H1 (cell line): Measurements from ENCODE around the gene NOTCH4. TPM values are rescaled to one million over a fixed set of nuclear protein-coding genes. Genes with fewer than 3 reads are reported as not detected.

Experiments
- CTCF ChIA-PET: fragments of 300-600 bp; sonication (Branson Sonifier 250); formaldehyde crosslinking; loops from one replicate; lab custom pipeline; 2021; ENCODE audit not compliant: partially characterized antibody; lab: Charles Lee
- POLR2A ChIA-PET: fragments of 300-600 bp; sonication (Branson Sonifier 250); formaldehyde crosslinking; loops from one replicate; lab custom pipeline; 2021; ENCODE audit warnings: inconsistent platforms; ENCODE audit not compliant: partially characterized antibody; lab: Charles Lee
- DNase-seq, 2 experiments: peaks; one replicate each; pipeline versions ENCODE4 v3.0.0 to v3.0.0-alpha.2; 2010 to 2022; ENCODE audit warnings: low spot score in 2 of 2, low read depth in 1 of 2, mixed read lengths in 1 of 2
- FAIRE-seq: peaks from 2 replicates; lab custom pipeline; 2011; peaks lifted over from hg19 to GRCh38; lab: Jason Lieb, UNC
- H2AFZ ChIP-seq: 2 replicates; pipeline ENCODE4 v1.8.1; 2012; ENCODE audit warnings: low read length, inconsistent platforms
- H2AK5ac ChIP-seq: 2 replicates; pipeline ENCODE4 v1.6.1; 2013; ENCODE audit warnings: low read depth, low read length
- H2BK120ac ChIP-seq: replicated peaks from 2 replicates; pipeline ENCODE3; 2013; ENCODE audit warnings: low read depth, low read length, inconsistent platforms
- H2BK12ac ChIP-seq: 2 replicates; pipeline ENCODE4 v1.6.1; 2013; ENCODE audit warnings: low read depth, low read length
- H2BK15ac ChIP-seq: 2 replicates; pipeline ENCODE4 v1.6.1; 2013; ENCODE audit warnings: low read length
- H2BK20ac ChIP-seq: 2 replicates; pipeline ENCODE4 v1.6.1; 2013; ENCODE audit warnings: low read length
- H2BK5ac ChIP-seq: 2 replicates; pipeline ENCODE4 v1.6.1; 2013; ENCODE audit warnings: low read depth, low read length
- H3K14ac ChIP-seq: 2 replicates; pipeline ENCODE4 v1.6.1; 2013; ENCODE audit warnings: inconsistent platforms; ENCODE audit not compliant: insufficient read length
- H3K18ac ChIP-seq: 2 replicates; pipeline ENCODE4 v1.6.1; 2013; ENCODE audit warnings: low read length; ENCODE audit errors: extremely low read depth
- H3K23ac ChIP-seq: 2 replicates; pipeline ENCODE4 v1.6.1; 2013; ENCODE audit warnings: inconsistent platforms; ENCODE audit not compliant: insufficient read length
- H3K23me2 ChIP-seq: 2 replicates; pipeline ENCODE4 v1.6.1; 2013; ENCODE audit warnings: low read depth, low read length
- H3K27ac ChIP-seq: 2 replicates; pipeline ENCODE4 v1.6.1; 2011; ENCODE audit warnings: low read depth, low read length, inconsistent platforms
- H3K27me3 ChIP-seq, 4 experiments: replicated peaks in 1 of 4; 1 replicate in 1 of 4; 2 replicates in 3 of 4; pipeline versions ENCODE4 v1.6.1 to v1.8.1; 2011 to 2013; ENCODE audit warnings: low read length in 3 of 4, mild to moderate bottlenecking in 3 of 4, inconsistent platforms in 2 of 4, mixed read lengths in 2 of 4, moderate library complexity in 1 of 4; ENCODE audit not compliant: control insufficient read depth in 3 of 4, insufficient read depth in 3 of 4; ENCODE audit errors: extremely low read depth in 1 of 4
- H3K36me3 ChIP-seq, 4 experiments: 2 replicates each; pipeline versions ENCODE4 v1.6.1 to v1.8.1; 2011 to 2013; ENCODE audit warnings: mild to moderate bottlenecking in 4 of 4, low read length in 3 of 4, moderate library complexity in 2 of 4, control low read depth in 1 of 4, inconsistent platforms in 1 of 4; ENCODE audit not compliant: insufficient read depth in 4 of 4, control insufficient read depth in 2 of 4
- H3K4ac ChIP-seq: replicated peaks from 2 replicates; pipeline ENCODE3; 2013; ENCODE audit warnings: low read length, low read depth, mixed read lengths, inconsistent platforms; ENCODE audit not compliant: insufficient read length
- H3K4me1 ChIP-seq, 4 experiments: replicated peaks in 1 of 4; 1 replicate in 1 of 4; 2 replicates in 3 of 4; pipeline versions ENCODE4 v1.6.1 to v1.8.1; 2011 to 2013; ENCODE audit warnings: low read length in 3 of 4, inconsistent platforms in 2 of 4, mixed read lengths in 1 of 4; ENCODE audit not compliant: insufficient read depth in 4 of 4, control insufficient read depth in 3 of 4
- H3K4me2 ChIP-seq, 2 experiments: 2 replicates each; pipeline versions ENCODE4 v1.6.1 to v1.8.1; 2011 to 2013; ENCODE audit warnings: low read depth in 2 of 2, low read length in 2 of 2, control low read depth in 1 of 2, inconsistent platforms in 1 of 2, mild to moderate bottlenecking in 1 of 2; ENCODE audit not compliant: insufficient read depth in 1 of 2
- H3K4me3 ChIP-seq, 4 experiments: fragments of 200-600, 300-600 bp in 1 of 4; sonication (generic), shearing (Covaris generic), sonication (Bioruptor Twin) in 1 of 4; 2 replicates each; pipeline versions ENCODE4 v1.5.1 to v1.8.1; 2011 to 2016; ENCODE audit warnings: low read length in 4 of 4, low read depth in 3 of 4, control low read depth in 2 of 4, inconsistent platforms in 2 of 4, mild to moderate bottlenecking in 2 of 4, mixed read lengths in 1 of 4, moderate library complexity in 1 of 4; ENCODE audit not compliant: insufficient read depth in 2 of 4; ENCODE audit errors: extremely low read depth in 1 of 4
- H3K56ac ChIP-seq: replicated peaks from 2 replicates; pipeline ENCODE3; 2013; ENCODE audit warnings: low read depth, mild to moderate bottlenecking, mixed read lengths, low read length, inconsistent platforms; ENCODE audit not compliant: insufficient read length
- H3K79me1 ChIP-seq: 2 replicates; pipeline ENCODE4 v1.6.1; 2013; ENCODE audit warnings: low read depth, low read length, control low read depth
- H3K79me2 ChIP-seq, 2 experiments: 2 replicates each; pipeline versions ENCODE4 v1.6.1 to v1.8.1; 2012 to 2013; ENCODE audit warnings: low read length in 2 of 2, mild to moderate bottlenecking in 2 of 2, inconsistent platforms in 1 of 2; ENCODE audit not compliant: insufficient read depth in 2 of 2, control insufficient read depth in 1 of 2
- H3K9ac ChIP-seq, 4 experiments: replicated peaks in 1 of 4; 1 replicate in 1 of 4; 2 replicates in 3 of 4; pipeline versions ENCODE4 v1.6.1 to v1.8.1; 2011 to 2013; ENCODE audit warnings: low read depth in 3 of 4, low read length in 3 of 4, control low read depth in 2 of 4, mild to moderate bottlenecking in 2 of 4, moderate library complexity in 2 of 4, inconsistent platforms in 1 of 4; ENCODE audit errors: extremely low read depth in 1 of 4
- H3K9me3 ChIP-seq, 2 experiments: 2 replicates each; pipeline versions ENCODE4 v1.6.1 to v1.8.1; 2012 to 2013; ENCODE audit warnings: mild to moderate bottlenecking in 2 of 2, moderate library complexity in 2 of 2, control low read depth in 1 of 2, inconsistent platforms in 1 of 2, low read depth in 1 of 2, low read length in 1 of 2, mixed read lengths in 1 of 2; ENCODE audit not compliant: insufficient read depth in 2 of 2
- H4K20me1 ChIP-seq, 2 experiments: replicated peaks in 1 of 2; 2 replicates each; pipeline versions ENCODE3 to v1.8.1; 2011 to 2013; ENCODE audit warnings: inconsistent platforms in 2 of 2, low read length in 2 of 2, mild to moderate bottlenecking in 1 of 2; ENCODE audit not compliant: insufficient read depth in 2 of 2, control insufficient read depth in 1 of 2
- H4K5ac ChIP-seq: 2 replicates; pipeline ENCODE4 v1.6.1; 2013; ENCODE audit warnings: low read length, low read depth, mixed read lengths, inconsistent platforms; ENCODE audit not compliant: insufficient read length
- H4K8ac ChIP-seq: 2 replicates; pipeline ENCODE4 v1.8.0; 2013; ENCODE audit warnings: mild to moderate bottlenecking, moderate library complexity, low read length, inconsistent platforms; ENCODE audit not compliant: insufficient read depth; ENCODE audit errors: extremely low read depth
- H4K91ac ChIP-seq: replicated peaks from 2 replicates; pipeline ENCODE3; 2013; ENCODE audit warnings: low read length, mixed read lengths, inconsistent platforms; ENCODE audit not compliant: insufficient read length
- CEBPB ChIP-seq: IDR thresholded peaks from 2 replicates; pipeline ENCODE4 v1.6.1; 2012; ENCODE audit warnings: low read depth, low read length
- EP300 ChIP-seq, 2 experiments: IDR thresholded peaks; 1 replicate in 1 of 2; 2 replicates in 1 of 2; pipeline ENCODE4 v1.6.1; 2011 to 2012; ENCODE audit warnings: low read depth in 2 of 2, low read length in 2 of 2, mild to moderate bottlenecking in 2 of 2, borderline replicate concordance in 1 of 2, inconsistent platforms in 1 of 2, moderate library complexity in 1 of 2
- GABPA ChIP-seq: IDR thresholded peaks from 2 replicates; pipeline ENCODE4 v1.6.1; 2011; ENCODE audit warnings: mild to moderate bottlenecking, low read length, moderate library complexity, borderline replicate concordance; ENCODE audit not compliant: insufficient read depth
- MAFK ChIP-seq: IDR thresholded peaks from 2 replicates; pipeline ENCODE4 v1.6.1; 2012; ENCODE audit warnings: low read depth, mild to moderate bottlenecking, improper control_type of control experiment, low read length
- NRF1 ChIP-seq: IDR thresholded peaks from 2 replicates; pipeline ENCODE4 v1.6.1; 2011; ENCODE audit warnings: mild to moderate bottlenecking, low read depth, low read length, improper control_type of control experiment
- POLR2A ChIP-seq, 2 experiments: IDR thresholded peaks; 1 replicate in 1 of 2; 2 replicates in 1 of 2; pipeline ENCODE4 v1.6.1; 2011; ENCODE audit warnings: low read depth in 2 of 2, low read length in 2 of 2, mild to moderate bottlenecking in 2 of 2; ENCODE audit errors: control extremely low read depth in 1 of 2
- SAP30 ChIP-seq: fragments of 300-600 bp; sonication (generic); IDR thresholded peaks from 2 replicates; pipeline ENCODE4 v1.7.1; 2012; ENCODE audit warnings: low read length, moderate library complexity, mild to moderate bottlenecking, inconsistent platforms; ENCODE audit not compliant: insufficient read depth, insufficient replicate concordance
- SIRT6 ChIP-seq: IDR thresholded peaks from one replicate; pipeline ENCODE4 v1.7.1; 2012; ENCODE audit warnings: low read length, inconsistent platforms
- TAF1 ChIP-seq: IDR thresholded peaks from 2 replicates; pipeline ENCODE4 v1.6.1; 2011; ENCODE audit warnings: mild to moderate bottlenecking, low read depth, low read length
- TEAD4 ChIP-seq: IDR thresholded peaks from 2 replicates; pipeline ENCODE4 v1.6.1; 2012; ENCODE audit warnings: low read depth, low read length, inconsistent platforms, mixed read lengths
- ZNF274 ChIP-seq: IDR thresholded peaks from 2 replicates; pipeline ENCODE4 v1.7.0; 2012; ENCODE audit warnings: low read length, borderline replicate concordance; ENCODE audit errors: extremely low read depth
- WGBS, 2 experiments: shearing (Covaris generic) in 1 of 2; methylation state at CpG; one replicate each; pipeline versions ENCODE4 v1.1.6 to v1.1.7; 2013 to 2015; ENCODE audit warnings: low lambda C conversion rate in 2 of 2, mixed read lengths in 2 of 2, inconsistent platforms in 1 of 2, low coverage in 1 of 2, missing lambda C conversion rate in 1 of 2; ENCODE audit not compliant: insufficient replicate concordance in 2 of 2, insufficient coverage in 1 of 2, insufficient read length in 1 of 2; ENCODE audit errors: extremely low coverage in 1 of 2, missing lambda C conversion rate in 1 of 2; 5-methylcytosine and 5-hydroxymethylcytosine counted together
- polyA plus RNA-seq, 7 experiments: library from polyadenylated mRNA; depleted of rRNA in 3 of 7; stranded (reverse) in 5 of 7; unstranded in 2 of 7; fragments of >200 nt in 5 of 7; fragments of 200-250 nt in 2 of 7; gene quantifications; 1 replicate in 5 of 7; 2 replicates in 1 of 7; 4 replicates in 1 of 7; pipeline versions ENCODE4 v1.2.1 to v1.2.3, GENCODE V29; 2011 to 2013; ENCODE audit warnings: missing spikeins in 2 of 7, mixed read lengths in 2 of 7
- total RNA-seq: library from RNA; stranded (reverse); fragmentation: NEBNext Ultra II Directional; extraction: Animal tissue kit (Norgen Biotek cat#: 25700); gene quantifications from 2 replicates; pipeline ENCODE4 v1.2.1, GENCODE V29; 2021

NOTCH4 gene
- total and polyA plus RNA-seq, 2 of the 8 experiments (the other 6 are each of a cell fraction or from before 2014, with no cell fraction given): 1.9 to 2.8 TPM

DNA sequence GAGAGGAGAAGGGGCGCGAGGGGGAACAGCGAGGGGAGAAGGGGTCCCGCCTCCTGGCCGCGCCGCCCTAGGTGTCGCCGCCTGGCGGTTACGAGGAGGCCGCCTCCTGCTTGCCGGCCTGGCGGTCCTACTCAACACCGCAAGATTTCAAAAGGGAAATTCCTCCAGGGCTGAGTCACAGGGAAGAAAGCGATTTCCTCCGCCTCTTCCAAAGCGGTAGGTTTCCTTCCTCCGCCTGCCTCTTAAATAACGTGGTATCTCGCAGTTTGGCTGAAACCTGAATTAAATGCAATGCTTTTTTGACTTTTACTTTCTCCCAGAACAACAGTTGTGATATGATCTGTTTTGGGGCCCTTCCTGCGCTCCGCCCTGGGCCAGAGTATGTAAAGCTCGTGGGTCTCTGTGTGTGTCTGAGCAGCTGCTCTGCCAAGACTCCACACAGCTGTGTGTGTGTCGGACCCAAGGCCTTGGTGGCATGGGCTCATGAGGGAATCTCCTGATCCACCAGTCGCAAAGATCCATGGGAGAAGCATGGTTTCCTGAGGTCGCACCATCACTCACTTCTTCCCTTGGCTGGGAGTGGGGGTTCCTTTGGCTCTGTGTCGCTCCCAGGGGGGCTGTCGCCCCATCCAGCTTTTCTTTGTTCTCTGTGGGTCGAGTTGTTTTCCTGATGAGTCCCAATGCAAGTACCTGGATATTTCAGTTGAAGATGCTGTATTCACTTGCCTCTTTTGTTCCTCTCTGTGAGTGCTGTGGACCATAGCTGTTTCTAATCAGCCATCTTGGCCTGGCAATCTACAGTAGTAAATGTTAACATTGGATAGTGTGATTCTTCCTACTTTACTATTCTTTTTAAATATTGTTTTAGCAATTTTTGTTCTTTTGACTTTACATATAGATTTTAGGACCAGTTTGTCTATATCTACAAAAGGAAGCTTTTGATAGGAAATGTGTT is 31.6 kb upstream of the NOTCH4 start:
- Histone ChIP-seq H3K56ac (peak overlapping the region; percentile 84), H2BK20ac (peak overlapping the region; percentile 61; the same call in 1 of the 2 replicates), H4K20me1 (no peaks in the 10 kb centered on the region), H2AK5ac (no peak overlapping the region), H3K36me3 (no peaks in the 10 kb centered on the region), H3K4me2 (peak overlapping the region; percentile 64 to 68), H3K23me2 (peaks cover 7% of the 10 kb centered on the region; the same call in 1 of the 2 replicates), H3K4ac (no peak overlapping the region), H2BK12ac (peak overlapping the region; percentile 27; the same call in 1 of the 2 replicates), H3K9ac (peak overlapping the region in 3 of 4 experiments; percentile 56 to 60 (median 60); a peak in 6 of 7 replicates), H4K8ac (peak overlapping the region; percentile 94), H2BK15ac (peak overlapping the region; percentile 98; the same call in 1 of the 2 replicates), H3K23ac (no peak overlapping the region), H3K4me1 (peaks cover 2 to 5% (median 3%) of the 10 kb centered on the region in 4 experiments; a peak in 4 of 7 replicates), H2BK5ac (peak overlapping the region; percentile 99), H3K4me3 (peak overlapping the region; percentile 22 to 69 (median 38); a peak in 7 of 8 replicates), H3K79me2 (no peaks in the 10 kb centered on the region), H4K91ac (peak overlapping the region; percentile 79), H3K9me3 (no peaks in the 10 kb centered on the region), H4K5ac (peak overlapping the region; percentile 38), H3K27ac (peak overlapping the region; percentile 85), H3K14ac (no peak overlapping the region), H2BK120ac (peak overlapping the region; percentile 8), H3K18ac (peak overlapping the region; percentile 60), H3K79me1 (no peaks in the 10 kb centered on the region; the same call in 1 of the 2 replicates), H2AFZ (peak overlapping the region; percentile 91), H3K27me3 (no peaks in the 10 kb centered on the region)
- CTCF ChIA-PET: interaction anchor here (0.9 to 3.9 kb wide), 13 partner anchors 10 to 573 kb away, joined by 3 to 33 read pairs (median 4); partner anchors contain the start of gene BTNL2
- WGBS, 2 experiments: 15% methylated on average over 26 of the region's 30 CpGs; no CpG with 5 or more reads in 1 of the 2 experiments
- POLR2A ChIA-PET: interaction anchor here (0.6 to 1.6 kb wide), 8 partner anchors 9 to 714 kb away, joined by 3 to 5 read pairs (median 4); no protein-coding TSS in a partner anchor
- DNase-seq (peak; percentile 62 to 80), FAIRE-seq (peak; percentile 60)
- no peak for TF ChIP-seq NRF1
- peak; percentile 75 to 83 for TF ChIP-seq POLR2A (IDR thresholded peaks at IDR 0.05; ENCODE audit: control extremely low read depth in 1 of 2, low read depth in 2 of 2, low read length in 2 of 2)
- peak; percentile 82 for TF ChIP-seq TEAD4
- no peak; the same call in none of the 2 replicates for TF ChIP-seq TAF1
- TF ChIP-seq GABPA: no peak
- no peak for TF ChIP-seq ZNF274
- no peak for TF ChIP-seq CEBPB
- no peak for TF ChIP-seq SAP30
- no peak for TF ChIP-seq EP300 (IDR thresholded peaks at IDR 0.05; ENCODE audit: borderline replicate concordance in 1 of 2, low read depth in 2 of 2, low read length in 2 of 2)
- no peak for TF ChIP-seq SIRT6
- TF ChIP-seq MAFK: no peak
